ENCODE measurements around the gene CHAC1. TPM values are rescaled to one million over a fixed set of nuclear protein-coding genes. Genes with fewer than 3 reads are reported as not detected.
"Not testable (repeated sequence)": the region's sequence is repeated elsewhere in the genome, so short reads cannot be mapped to it uniquely, and the experiment has no call there.

Gene CHAC1
- total RNA-seq, 2 experiments from 2014 or later, result 40.4 to 55.6 TPM

- Histone ChIP-seq H3K4me1 (ENCODE audit: insufficient read depth, low read length, poor library complexity, severe bottlenecking) (peaks cover 26% of the 10 kb centered on the region), H4K20me1 (ENCODE audit: insufficient read depth, low read length) (no peaks in the 10 kb centered on the region), H2AFZ (ENCODE audit: low read length) (peak overlapping the region; percentile 32; the same call in 1 of the 2 replicates), H3K9me2 (ENCODE audit: insufficient read depth, low read length) (no peaks in the 10 kb centered on the region), H3K4me2 (ENCODE audit: low read length) (peak overlapping the region; percentile 86), H3K79me2 (ENCODE audit: insufficient read depth, low read depth, low read length) (peaks cover 6% of the 10 kb centered on the region; the same call in 1 of the 2 replicates), H3K36me3 (ENCODE audit: insufficient read depth, low read length) (peaks cover 20% of the 10 kb centered on the region), H3K9me3 (ENCODE audit: low read length) (no peaks in the 10 kb centered on the region), H3K4me3 (ENCODE audit: low read depth, low read length, poor library complexity, severe bottlenecking) (peak overlapping the region; percentile 83), H3K27ac (ENCODE audit: low read depth, low read length, poor library complexity, severe bottlenecking) (peak overlapping the region; percentile 28)
- DNase-seq (ENCODE audit: low spot score), result no peak
- TF ChIP-seq CTCF (conservative IDR thresholded peaks at IDR 0.05; ENCODE audit: low read length) (no peak), EZH2phosphoT487 (IDR thresholded peaks at IDR 0.05; ENCODE audit: borderline replicate concordance, low read depth, low read length) (no peak)
- TSS peak; percentile 77 for BruUV-seq (replicated peaks)
- intact Hi-C loops (cut with micrococcal nuclease; ENCODE audit: unreplicated experiment), result loop anchor here (1.0 to 5.0 kb wide), 3 partner anchors 47 to 379 kb away; partner anchors contain the start of genes NUSAP1 and OIP5
- ChIA-PET POLR2A (interaction anchor here (0.6 to 3.9 kb wide), 12 partner anchors 10 to 232 kb away, joined by 3 to 36 read pairs (median 4); no protein-coding TSS in a partner anchor), CTCF (ENCODE audit: unreplicated experiment) (interaction anchor here (0.5 to 1.2 kb wide), 2 partner anchors 10 to 28 kb away, joined by 3 read pairs; no protein-coding TSS in a partner anchor)
Measured at GRCh38 chr15:40953713-40954074, 423 bp downstream of the CHAC1 start.

- Histone ChIP-seq H3K4me1 (ENCODE audit: insufficient read depth, low read length, poor library complexity, severe bottlenecking) (peaks cover 26% of the 10 kb centered on the region), H3K4me3 (ENCODE audit: low read depth, low read length, poor library complexity, severe bottlenecking) (peak overlapping the region; percentile 83), H3K36me3 (ENCODE audit: insufficient read depth, low read length) (peaks cover 20% of the 10 kb centered on the region), H2AFZ (ENCODE audit: low read length) (peak overlapping the region; percentile 32; the same call in 1 of the 2 replicates), H3K27ac (ENCODE audit: low read depth, low read length, poor library complexity, severe bottlenecking) (peak overlapping the region; percentile 28), H3K4me2 (ENCODE audit: low read length) (peak overlapping the region; percentile 86)
- not testable (repeated sequence) for H4K20me1 ChIP-seq (ENCODE audit: insufficient read depth, low read length); H3K9me3 ChIP-seq (ENCODE audit: low read length); H3K79me2 ChIP-seq (ENCODE audit: insufficient read depth, low read depth, low read length); BruUV-seq (replicated peaks); H3K9me2 ChIP-seq (ENCODE audit: insufficient read depth, low read length)
- POLR2A ChIA-PET, result interaction anchor here (0.5 to 3.9 kb wide), 11 partner anchors 9 to 449 kb away, joined by 3 to 25 read pairs (median 3); no protein-coding TSS in a partner anchor
- CTCF ChIA-PET (ENCODE audit: unreplicated experiment), result interaction anchor here (1.2 kb wide), 1 partner anchor 27 kb away, joined by 3 read pairs; no protein-coding TSS in a partner anchor
- intact Hi-C loops (cut with micrococcal nuclease; ENCODE audit: unreplicated experiment), result loop anchor here (5.0 kb wide), 2 partner anchors 97 to 378 kb away; partner anchors contain the start of genes NUSAP1 and OIP5
- DNase-seq (ENCODE audit: low spot score), result peak; percentile 47
Measured at GRCh38 chr15:40954158-40954848, 1.0 kb downstream of the CHAC1 start.

DNA sequence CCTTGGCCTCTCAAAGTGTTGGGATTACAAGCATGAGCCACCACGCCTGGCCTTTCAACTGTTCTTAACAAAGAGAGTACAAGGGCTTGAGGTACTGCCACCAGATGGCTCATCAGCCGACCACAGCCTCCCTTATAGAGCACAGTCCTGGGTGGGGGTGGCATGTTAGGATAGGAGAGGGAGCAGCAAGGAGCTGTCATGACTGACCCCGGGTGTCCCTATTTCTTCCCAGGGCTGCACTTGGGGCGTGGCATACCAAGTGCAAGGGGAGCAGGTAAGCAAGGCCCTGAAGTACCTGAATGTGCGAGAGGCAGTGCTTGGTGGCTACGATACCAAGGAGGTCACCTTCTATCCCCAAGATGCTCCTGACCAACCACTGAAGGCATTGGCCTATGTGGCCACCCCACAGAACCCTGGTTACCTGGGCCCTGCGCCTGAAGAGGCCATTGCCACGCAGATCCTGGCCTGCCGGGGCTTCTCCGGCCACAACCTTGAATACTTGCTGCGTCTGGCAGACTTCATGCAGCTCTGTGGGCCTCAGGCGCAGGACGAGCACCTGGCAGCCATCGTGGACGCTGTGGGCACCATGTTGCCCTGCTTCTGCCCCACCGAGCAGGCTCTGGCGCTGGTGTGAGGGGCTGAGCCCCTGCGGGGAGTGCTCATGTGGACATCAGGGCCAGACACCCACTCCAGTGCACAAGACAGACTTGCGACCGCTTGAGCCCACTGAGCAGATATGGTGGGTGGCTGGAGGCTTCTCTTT is 2.1 kb downstream of the CHAC1 start:
- no peak for TF ChIP-seq EZH2phosphoT487 (IDR thresholded peaks at IDR 0.05; ENCODE audit: borderline replicate concordance, low read depth, low read length)
- TF ChIP-seq CTCF (conservative IDR thresholded peaks at IDR 0.05; ENCODE audit: low read length), result no peak
- no peaks in the 10 kb centered on the region for H3K9me3 ChIP-seq (ENCODE audit: low read length)
- CTCF ChIA-PET (ENCODE audit: unreplicated experiment), result no interaction called here
- H3K4me3 ChIP-seq (ENCODE audit: low read depth, low read length, poor library complexity, severe bottlenecking), result no peak overlapping the region
- no peak overlapping the region for H3K4me2 ChIP-seq (ENCODE audit: low read length)
- peak; percentile 25 for DNase-seq (ENCODE audit: low spot score)
- no peak overlapping the region for H3K27ac ChIP-seq (ENCODE audit: low read depth, low read length, poor library complexity, severe bottlenecking)
- H2AFZ ChIP-seq (ENCODE audit: low read length), result no peak overlapping the region
- H3K79me2 ChIP-seq (ENCODE audit: insufficient read depth, low read depth, low read length), result peaks cover 6% of the 10 kb centered on the region; the same call in 1 of the 2 replicates
- BruUV-seq (replicated peaks), result no TSS peak
- no peaks in the 10 kb centered on the region for H4K20me1 ChIP-seq (ENCODE audit: insufficient read depth, low read length)
- intact Hi-C loops (cut with micrococcal nuclease; ENCODE audit: unreplicated experiment), result no loop called here
- peaks cover 26% of the 10 kb centered on the region for H3K4me1 ChIP-seq (ENCODE audit: insufficient read depth, low read length, poor library complexity, severe bottlenecking)
- H3K36me3 ChIP-seq (ENCODE audit: insufficient read depth, low read length), result peaks cover 20% of the 10 kb centered on the region
- H3K9me2 ChIP-seq (ENCODE audit: insufficient read depth, low read length), result no peaks in the 10 kb centered on the region
- POLR2A ChIA-PET, result interaction anchor here (0.9 to 3.9 kb wide), 3 partner anchors 8 to 227 kb away, joined by 3 to 25 read pairs (median 9); no protein-coding TSS in a partner anchor

All from OCI-LY7 (cell line).